Measurements from ENCODE around the gene SLC6A15. TPM values are rescaled to one million over a fixed set of nuclear protein-coding genes. Genes with fewer than 3 reads are reported as not detected.

The SLC6A15 gene
- total RNA-seq, 4 donors from 2014 or later: 5.6 to 18.7 (median 10.8) TPM

GRCh38 chr12:84910549-84911241 lies 1.9 kb downstream of the SLC6A15 start:
- H3K4me1 ChIP-seq: peaks cover 10 to 36% (median 14%) of the 10 kb centered on the region in 3 donors
- intact Hi-C loops (cut with DNase I): no loop called here
- no peaks in the 10 kb centered on the region for H3K36me3 ChIP-seq
- no peak for TF ChIP-seq POLR2A (IDR thresholded peaks at IDR 0.05)
- TF ChIP-seq, protein P1, sequence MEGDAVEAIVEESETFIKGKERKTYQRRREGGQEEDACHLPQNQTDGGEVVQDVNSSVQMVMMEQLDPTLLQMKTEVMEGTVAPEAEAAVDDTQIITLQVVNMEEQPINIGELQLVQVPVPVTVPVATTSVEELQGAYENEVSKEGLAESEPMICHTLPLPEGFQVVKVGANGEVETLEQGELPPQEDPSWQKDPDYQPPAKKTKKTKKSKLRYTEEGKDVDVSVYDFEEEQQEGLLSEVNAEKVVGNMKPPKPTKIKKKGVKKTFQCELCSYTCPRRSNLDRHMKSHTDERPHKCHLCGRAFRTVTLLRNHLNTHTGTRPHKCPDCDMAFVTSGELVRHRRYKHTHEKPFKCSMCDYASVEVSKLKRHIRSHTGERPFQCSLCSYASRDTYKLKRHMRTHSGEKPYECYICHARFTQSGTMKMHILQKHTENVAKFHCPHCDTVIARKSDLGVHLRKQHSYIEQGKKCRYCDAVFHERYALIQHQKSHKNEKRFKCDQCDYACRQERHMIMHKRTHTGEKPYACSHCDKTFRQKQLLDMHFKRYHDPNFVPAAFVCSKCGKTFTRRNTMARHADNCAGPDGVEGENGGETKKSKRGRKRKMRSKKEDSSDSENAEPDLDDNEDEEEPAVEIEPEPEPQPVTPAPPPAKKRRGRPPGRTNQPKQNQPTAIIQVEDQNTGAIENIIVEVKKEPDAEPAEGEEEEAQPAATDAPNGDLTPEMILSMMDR (IDR thresholded peaks at IDR 0.05): no peak
- H3K27me3 ChIP-seq: peaks cover 0 to 40% (median 0%) of the 10 kb centered on the region in 4 donors
- H3K27ac ChIP-seq: peak overlapping the region; percentile 52 to 78 (median 67)
- H3K4me3 ChIP-seq: peak overlapping the region; percentile 46 to 72 (median 52)
- DNase-seq: no peak
- 4 to 9% methylated on average over 21 of the region's 21 CpGs for WGBS, 2 donors
- no peaks in the 10 kb centered on the region for H3K9me3 ChIP-seq

DNA sequence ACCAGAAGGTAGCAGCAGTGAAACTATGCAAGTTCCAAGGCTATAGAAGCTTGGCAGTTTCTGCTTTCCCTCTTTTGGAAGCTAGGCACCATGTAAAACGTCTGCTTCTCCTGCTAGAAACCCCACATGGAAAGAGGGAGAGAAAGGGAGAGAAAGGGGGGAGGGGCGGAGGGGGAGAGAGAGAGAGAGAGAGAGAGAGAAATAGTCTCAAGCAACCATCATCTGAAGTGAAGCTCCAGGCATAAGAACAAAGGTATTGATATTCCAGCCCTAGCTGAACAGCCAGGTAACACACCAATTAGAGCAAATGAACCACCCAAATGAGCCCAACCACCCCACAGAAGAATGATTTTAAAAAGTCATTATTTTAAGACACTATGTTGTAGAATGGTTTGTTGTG lies 8.5 kb downstream of the SLC6A15 start:
- intact Hi-C loops (cut with DNase I): no loop called here
- Histone ChIP-seq H3K27ac (no peak overlapping the region), H3K27me3 (peaks cover 0 to 3% (median 0%) of the 10 kb centered on the region in 4 donors), H3K9me3 (no peaks in the 10 kb centered on the region), H3K4me1 (no peaks in the 10 kb centered on the region), H3K4me3 (no peak overlapping the region), H3K36me3 (no peaks in the 10 kb centered on the region)
- DNase-seq: no peak
- WGBS, 2 donors: 18 to 58% methylated on average over 1 to 2 of the region's 2 CpGs
- TF ChIP-seq POLR2A (IDR thresholded peaks at IDR 0.05): no peak
- TF ChIP-seq, protein P1 (IDR thresholded peaks at IDR 0.05): no peak

- intact Hi-C loops (cut with DNase I): no loop called here
- 77% methylated on average over 5 of the region's 5 CpGs for WGBS, 2 donors
- H3K4me1 ChIP-seq: no peaks in the 10 kb centered on the region
- no peaks in the 10 kb centered on the region for H3K36me3 ChIP-seq
- H3K27me3 ChIP-seq: no peaks in the 10 kb centered on the region
- H3K9me3 ChIP-seq: no peaks in the 10 kb centered on the region
- no peak for DNase-seq
- H3K27ac ChIP-seq: no peak overlapping the region
- H3K4me3 ChIP-seq: no peak overlapping the region
- TF ChIP-seq, protein P1 (IDR thresholded peaks at IDR 0.05): no peak
- TF ChIP-seq POLR2A (IDR thresholded peaks at IDR 0.05): no peak
These were observed 21.3 kb downstream of the SLC6A15 start for GRCh38 chr12:84891106-84891838.

DNA sequence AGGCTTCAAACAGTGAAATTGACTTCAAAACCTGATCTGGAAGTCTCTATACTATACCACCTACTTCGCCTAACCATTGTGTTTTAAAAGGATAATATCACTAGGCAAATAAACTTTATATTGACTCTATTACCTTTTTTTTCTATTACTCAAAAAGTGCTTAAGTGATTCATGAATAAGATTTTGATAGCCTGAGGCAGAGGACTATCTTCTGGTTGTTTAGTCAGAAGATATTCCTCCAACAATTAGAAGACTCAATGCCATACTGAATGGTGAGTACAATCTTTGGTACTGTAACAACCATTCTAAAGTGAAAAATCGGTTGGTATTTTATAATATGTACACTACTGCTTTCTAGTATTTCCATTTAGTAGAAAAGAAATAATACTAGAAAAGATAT lies 22.8 kb downstream of the SLC6A15 start:
- Histone ChIP-seq H3K27me3 (no peaks in the 10 kb centered on the region), H3K4me1 (no peaks in the 10 kb centered on the region), H3K4me3 (no peak overlapping the region), H3K9me3 (no peaks in the 10 kb centered on the region), H3K36me3 (no peaks in the 10 kb centered on the region), H3K27ac (no peak overlapping the region)
- DNase-seq: no peak
- intact Hi-C loops (cut with DNase I): no loop called here
- 73 to 83% methylated on average over 2 of the region's 2 CpGs for WGBS, 2 donors
- TF ChIP-seq POLR2A (IDR thresholded peaks at IDR 0.05): no peak
- TF ChIP-seq, protein P1 (IDR thresholded peaks at IDR 0.05): no peak

DNA sequence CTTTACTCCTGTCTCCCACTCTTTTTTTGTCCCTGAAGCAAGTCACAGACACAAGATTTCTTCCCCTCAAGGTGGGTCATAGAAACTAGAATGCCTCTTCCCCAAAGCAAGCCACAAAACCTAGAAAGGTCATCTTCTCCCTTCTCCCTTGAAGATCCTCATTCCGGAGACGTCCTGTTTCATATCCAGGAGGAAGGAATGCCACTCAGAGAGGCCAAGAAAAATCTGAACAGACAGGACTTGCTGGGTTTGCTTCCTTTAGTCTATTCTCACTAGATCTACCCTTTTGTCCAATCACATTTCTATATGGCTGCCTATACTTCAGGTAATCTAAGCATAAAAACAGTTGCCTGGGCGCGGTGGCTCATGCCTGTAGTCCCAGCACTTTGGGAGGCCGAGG lies 23.7 kb downstream of the SLC6A15 start:
- Histone ChIP-seq H3K27me3 (no peaks in the 10 kb centered on the region), H3K36me3 (no peaks in the 10 kb centered on the region), H3K27ac (no peak overlapping the region), H3K9me3 (no peaks in the 10 kb centered on the region), H3K4me3 (no peak overlapping the region), H3K4me1 (no peaks in the 10 kb centered on the region)
- WGBS, 2 donors: 87% methylated on average over 5 of the region's 5 CpGs
- no peak for DNase-seq
- intact Hi-C loops (cut with DNase I): no loop called here
- TF ChIP-seq, protein P1 (IDR thresholded peaks at IDR 0.05): no peak
- TF ChIP-seq POLR2A (IDR thresholded peaks at IDR 0.05): no peak

Measured in esophagus squamous epithelium (tissue), 5 donors.